Smooth muscle cell (in vitro differentiated cells): ENCODE data around the gene ZNF557. TPM values are rescaled to one million over a fixed set of nuclear protein-coding genes. Genes with fewer than 3 reads are reported as not detected.

Experiments used
- DNase-seq: peaks from one replicate; lab custom pipeline; 2025; ENCODE audit not compliant: unreplicated experiment; lab: John Stamatoyannopoulos, UW
- H2AFZ ChIP-seq: fragments of 200-600 bp; sonication (generic); 2 replicates; pipeline ENCODE4 v1.6.0; 2016; ENCODE audit warnings: antibody characterized with exemption, low read depth, mild to moderate bottlenecking
- H3F3A ChIP-seq: fragments of 200-600 bp; sonication (generic); 2 replicates; pipeline ENCODE4 v1.6.0; 2017; ENCODE audit warnings: antibody characterized with exemption, low read depth
- H3K27ac ChIP-seq: fragments of 200-600 bp; sonication (generic); 2 replicates; pipeline ENCODE4 v1.5.1; 2016; ENCODE audit warnings: low read depth, mild to moderate bottlenecking
- H3K27me3 ChIP-seq: fragments of 200-600 bp; sonication (generic); 2 replicates; pipeline ENCODE4 v1.6.1; 2016; ENCODE audit warnings: low read depth, mild to moderate bottlenecking
- H3K36me3 ChIP-seq: fragments of 200-600 bp; sonication (generic); 2 replicates; pipeline ENCODE4 v1.5.1; 2016; ENCODE audit warnings: low read depth
- H3K4me1 ChIP-seq: fragments of 200-600 bp; sonication (generic); 2 replicates; pipeline ENCODE4 v1.5.1; 2016; ENCODE audit warnings: low read depth
- H3K4me2 ChIP-seq: fragments of 200-600 bp; sonication (generic); 2 replicates; pipeline ENCODE4 v1.6.0; 2016; ENCODE audit warnings: mild to moderate bottlenecking
- H3K4me3 ChIP-seq: fragments of 200-600 bp; sonication (generic); 2 replicates; pipeline ENCODE4 v1.5.1; 2016; ENCODE audit warnings: mild to moderate bottlenecking
- H3K79me2 ChIP-seq: fragments of 200-600 bp; sonication (generic); 2 replicates; pipeline ENCODE4 v1.6.0; 2016; ENCODE audit warnings: low read depth, mild to moderate bottlenecking
- H3K9ac ChIP-seq: fragments of 200-600 bp; sonication (generic); 2 replicates; pipeline ENCODE4 v1.6.0; 2016; ENCODE audit warnings: low read depth
- H3K9me3 ChIP-seq: fragments of 200-600 bp; sonication (generic); replicated peaks from 2 replicates; pipeline ENCODE4 v1.5.1; 2016; ENCODE audit warnings: low read depth
- H4K20me1 ChIP-seq: fragments of 200-600 bp; sonication (generic); 2 replicates; pipeline ENCODE4 v1.6.0; 2016; ENCODE audit warnings: low read depth
- CTCF ChIP-seq: fragments of 200-600 bp; sonication (generic); IDR thresholded peaks from 2 replicates; pipeline ENCODE4 v1.5.1; 2017; ENCODE audit warnings: borderline replicate concordance, mild to moderate bottlenecking, antibody characterized with exemption; ENCODE audit not compliant: insufficient read depth, poor library complexity, severe bottlenecking
- WGBS: methylation state at CpG from one replicate; pipeline ENCODE4 v1.1.7; 2016; ENCODE audit warnings: low lambda C conversion rate; 5-methylcytosine and 5-hydroxymethylcytosine counted together
- polyA plus RNA-seq: library from polyadenylated mRNA; unstranded; fragments of >200 nt; fragmentation: Nextera tagmentation; extraction: Ambion mirVana; gene quantifications from 2 replicates; pipeline ENCODE4 v1.2.1, GENCODE V29; 2016
- total RNA-seq: library from RNA; depleted of rRNA; stranded (reverse); fragments of >200 nt; gene quantifications from 2 replicates; pipeline ENCODE4 v1.2.3, GENCODE V29; 2014

Gene ZNF557
- total and polyA plus RNA-seq, 2 experiments from 2014 or later, result 4.2 to 9.7 TPM

- Histone ChIP-seq H3K9me3 (peaks cover 5% of the 10 kb centered on the region), H3K27me3 (no peaks in the 10 kb centered on the region), H3K9ac (no peak overlapping the region), H3K79me2 (no peaks in the 10 kb centered on the region), H3K36me3 (no peaks in the 10 kb centered on the region), H2AFZ (no peak overlapping the region), H3K4me2 (no peak overlapping the region), H3K4me1 (no peaks in the 10 kb centered on the region), H3K27ac (no peak overlapping the region), H3K4me3 (no peak overlapping the region), H4K20me1 (no peaks in the 10 kb centered on the region), H3F3A (no peaks in the 10 kb centered on the region)
- 91% methylated on average over 4 of the region's 4 CpGs for WGBS
- no peak for DNase-seq
- no peak for TF ChIP-seq CTCF
Observed at GRCh38 chr19:7112675-7113074, 43.2 kb downstream of the ZNF557 start.

- H3K4me3 ChIP-seq, result no peak overlapping the region
- no peaks in the 10 kb centered on the region for H3K79me2 ChIP-seq
- peaks cover 5% of the 10 kb centered on the region for H3K9me3 ChIP-seq
- no peaks in the 10 kb centered on the region for H4K20me1 ChIP-seq
- no peaks in the 10 kb centered on the region for H3F3A ChIP-seq
- no peaks in the 10 kb centered on the region for H3K36me3 ChIP-seq
- no peak overlapping the region for H3K4me2 ChIP-seq
- H2AFZ ChIP-seq, result no peak overlapping the region
- no peaks in the 10 kb centered on the region for H3K4me1 ChIP-seq
- no peak for TF ChIP-seq CTCF
- DNase-seq, result no peak
- WGBS, result 92% methylated on average over 1 of the region's 1 CpG
- no peak overlapping the region for H3K27ac ChIP-seq
- no peaks in the 10 kb centered on the region for H3K27me3 ChIP-seq
- H3K9ac ChIP-seq, result no peak overlapping the region
Observed at GRCh38 chr19:7113233-7113632, 43.7 kb downstream of the ZNF557 start.

GRCh38 chr19:7115721-7116120 lies 46.2 kb downstream of the ZNF557 start:
- H3F3A ChIP-seq, result no peaks in the 10 kb centered on the region
- H3K36me3 ChIP-seq, result no peaks in the 10 kb centered on the region
- H3K27me3 ChIP-seq, result no peaks in the 10 kb centered on the region
- H4K20me1 ChIP-seq, result no peaks in the 10 kb centered on the region
- H3K4me1 ChIP-seq, result no peaks in the 10 kb centered on the region
- H3K27ac ChIP-seq, result no peak overlapping the region
- H3K4me3 ChIP-seq, result no peak overlapping the region
- H3K79me2 ChIP-seq, result no peaks in the 10 kb centered on the region
- no peak overlapping the region for H3K4me2 ChIP-seq
- DNase-seq, result no peak
- H2AFZ ChIP-seq, result no peak overlapping the region
- peaks cover 5% of the 10 kb centered on the region for H3K9me3 ChIP-seq
- WGBS, result 98% methylated on average over 6 of the region's 6 CpGs
- TF ChIP-seq CTCF, result no peak
- H3K9ac ChIP-seq, result no peak overlapping the region

- WGBS, result 96% methylated on average over 11 of the region's 11 CpGs
- Histone ChIP-seq H3K27me3 (no peaks in the 10 kb centered on the region), H3F3A (no peaks in the 10 kb centered on the region), H2AFZ (no peak overlapping the region), H3K36me3 (no peaks in the 10 kb centered on the region), H3K79me2 (no peaks in the 10 kb centered on the region), H3K9ac (no peak overlapping the region), H3K4me1 (no peaks in the 10 kb centered on the region), H4K20me1 (no peaks in the 10 kb centered on the region), H3K9me3 (peaks cover 5% of the 10 kb centered on the region), H3K4me2 (no peak overlapping the region), H3K27ac (no peak overlapping the region), H3K4me3 (no peak overlapping the region)
- TF ChIP-seq CTCF, result no peak
- DNase-seq, result no peak
Observed at GRCh38 chr19:7117248-7117647, 47.7 kb downstream of the ZNF557 start.
